ENCODE results near the gene IDH3G. TPM values are rescaled to one million over a fixed set of nuclear protein-coding genes. Genes with fewer than 3 reads are reported as not detected.

IDH3G gene
- total and polyA plus RNA-seq, 2 donors (not counting 1 experiment from before 2014, with no cell fraction given), result 62.8 to 122 TPM

DNA sequence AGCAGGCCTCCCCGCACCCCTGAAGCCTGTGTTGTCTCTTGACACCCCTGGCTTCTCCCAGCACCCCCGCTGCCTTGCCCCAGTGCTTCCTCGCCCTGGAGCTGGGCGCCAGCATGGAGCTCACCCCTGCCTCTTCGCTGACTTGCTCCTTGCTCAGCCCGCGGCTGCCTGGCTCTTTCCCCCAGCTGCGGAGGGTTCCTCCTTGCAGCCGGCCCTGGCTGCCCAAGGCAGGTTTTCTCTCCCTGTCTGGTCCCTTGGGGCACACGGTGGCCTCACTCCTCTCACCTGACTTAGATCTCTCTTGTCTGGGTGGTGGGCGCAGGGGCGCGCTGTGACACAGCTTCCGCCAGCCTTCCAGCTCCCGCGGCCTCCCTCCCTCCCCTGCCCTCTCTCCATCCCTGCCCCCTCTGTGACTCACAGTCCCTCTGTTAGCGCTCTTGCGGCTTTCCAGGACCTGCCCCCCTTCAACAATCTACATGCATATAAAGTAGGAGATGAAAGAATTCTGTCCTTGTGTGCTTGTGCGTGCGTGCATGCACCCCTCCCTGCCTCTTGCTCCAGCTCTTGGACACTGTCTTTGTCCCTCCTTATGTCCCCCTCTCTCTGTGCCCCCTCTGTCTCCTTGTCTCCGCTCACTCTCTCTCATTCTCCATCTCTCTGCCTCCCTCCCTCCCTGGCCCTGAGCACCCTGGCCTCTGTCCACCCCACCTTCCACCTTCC lies 27.9 kb downstream of the IDH3G start:
- Mint-ChIP-seq H3K27me3 (no peaks in the 10 kb centered on the region), H3K27ac (peak overlapping the region; percentile 53), H3K9me3 (ENCODE audit: insufficient read depth) (no peaks in the 10 kb centered on the region), H3K4me1 (peaks cover 14% of the 10 kb centered on the region), H3K4me3 (no peak overlapping the region)
- no peaks in the 10 kb centered on the region for H3K27me3 ChIP-seq (replicated peaks in 1 of 4; ENCODE audit: control extremely low read depth in 1 of 4, control insufficient read depth in 3 of 4, insufficient read depth in 4 of 4, low read length in 3 of 4)
- no peak overlapping the region for H2AFZ ChIP-seq (ENCODE audit: insufficient read depth, low read depth, low read length, poor library complexity, severe bottlenecking)
- H4K20me1 ChIP-seq (ENCODE audit: control insufficient read depth, insufficient read depth, low read length, poor library complexity, severe bottlenecking), result no peaks in the 10 kb centered on the region
- no peaks in the 10 kb centered on the region for H3K9me3 ChIP-seq (ENCODE audit: control extremely low read depth in 1 of 3, control insufficient read depth in 2 of 3, insufficient read depth in 1 of 3, low read length in 2 of 3)
- no peak overlapping the region for H3K27ac ChIP-seq (ENCODE audit: low read length in 2 of 2)
- TF ChIP-seq EZH2 (IDR thresholded peaks at IDR 0.05; ENCODE audit: borderline replicate concordance, insufficient read depth, low read depth, low read length, poor library complexity, severe bottlenecking), result no peak
- TF ChIP-seq, protein P1, sequence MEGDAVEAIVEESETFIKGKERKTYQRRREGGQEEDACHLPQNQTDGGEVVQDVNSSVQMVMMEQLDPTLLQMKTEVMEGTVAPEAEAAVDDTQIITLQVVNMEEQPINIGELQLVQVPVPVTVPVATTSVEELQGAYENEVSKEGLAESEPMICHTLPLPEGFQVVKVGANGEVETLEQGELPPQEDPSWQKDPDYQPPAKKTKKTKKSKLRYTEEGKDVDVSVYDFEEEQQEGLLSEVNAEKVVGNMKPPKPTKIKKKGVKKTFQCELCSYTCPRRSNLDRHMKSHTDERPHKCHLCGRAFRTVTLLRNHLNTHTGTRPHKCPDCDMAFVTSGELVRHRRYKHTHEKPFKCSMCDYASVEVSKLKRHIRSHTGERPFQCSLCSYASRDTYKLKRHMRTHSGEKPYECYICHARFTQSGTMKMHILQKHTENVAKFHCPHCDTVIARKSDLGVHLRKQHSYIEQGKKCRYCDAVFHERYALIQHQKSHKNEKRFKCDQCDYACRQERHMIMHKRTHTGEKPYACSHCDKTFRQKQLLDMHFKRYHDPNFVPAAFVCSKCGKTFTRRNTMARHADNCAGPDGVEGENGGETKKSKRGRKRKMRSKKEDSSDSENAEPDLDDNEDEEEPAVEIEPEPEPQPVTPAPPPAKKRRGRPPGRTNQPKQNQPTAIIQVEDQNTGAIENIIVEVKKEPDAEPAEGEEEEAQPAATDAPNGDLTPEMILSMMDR (IDR thresholded peaks at IDR 0.05), result no peak
- H3K4me1 ChIP-seq (ENCODE audit: control insufficient read depth in 2 of 2, insufficient read depth in 2 of 2, low read length in 2 of 2), result peaks cover 0 to 18% of the 10 kb centered on the region in 2 donors
- no peak overlapping the region for H3K4me3 ChIP-seq (ENCODE audit: control extremely low read depth in 1 of 5, extremely low read depth in 1 of 5, insufficient read depth in 1 of 5, low read depth in 2 of 5, low read length in 4 of 5)
- DNase-seq, result no peak
- intact Hi-C loops (cut with micrococcal nuclease), result no loop called here
- peak; percentile 36 for ATAC-seq (ENCODE audit: low read depth)
- no peaks in the 10 kb centered on the region for H3K79me2 ChIP-seq (ENCODE audit: control insufficient read depth, insufficient read depth, low read length)
- H3K4me2 ChIP-seq (replicated peaks; ENCODE audit: low read depth, low read length, poor library complexity, severe bottlenecking), result peak overlapping the region; percentile 28
- 23% methylated on average over 7 of the region's 21 CpGs for WGBS (ENCODE audit: insufficient coverage)
- no peaks in the 10 kb centered on the region for H3K36me3 ChIP-seq (replicated peaks in 1 of 2; ENCODE audit: control extremely low read depth in 1 of 2, control insufficient read depth in 1 of 2, extremely low read depth in 1 of 2, insufficient read depth in 2 of 2, low read length in 1 of 2)
- H3K9ac ChIP-seq (ENCODE audit: low read length), result no peak overlapping the region
- ChIA-PET CTCF (interaction anchor here (0.6 to 2.6 kb wide), 2 partner anchors 126 to 181 kb away, joined by 4 to 10 read pairs; no protein-coding TSS in a partner anchor), POLR2A (interaction anchor here (0.7 kb wide), 1 partner anchor 181 kb away, joined by 4 read pairs; no protein-coding TSS in a partner anchor)
